GM21381 (cell line): Measurements from ENCODE around the gene JARID2.

Experiments used
- ATAC-seq: cut with Tn5 transposase; IDR thresholded peaks from one replicate; pipeline ENCODE4 v1.9.1; 2021; ENCODE audit warnings: mild to moderate bottlenecking, moderate library complexity; ENCODE audit not compliant: unreplicated experiment

Gene JARID2

GRCh38 chr6:15477746-15478145, 231.9 kb downstream of the JARID2 start:
- ATAC-seq = no peak

GRCh38 chr6:15479761-15480160, 233.9 kb downstream of the JARID2 start:
- no peak for ATAC-seq

- no peak for ATAC-seq
Measured at GRCh38 chr6:15480525-15480924, 234.7 kb downstream of the JARID2 start.

GRCh38 chr6:15481390-15482291, 235.8 kb downstream of the JARID2 start:
- no peak for ATAC-seq

- no peak for ATAC-seq
Measured at GRCh38 chr6:15483060-15483459, 237.2 kb downstream of the JARID2 start.

- ATAC-seq = no peak
Measured at GRCh38 chr6:15484140-15484539, 238.3 kb downstream of the JARID2 start.

GRCh38 chr6:15484821-15485220, 239.0 kb downstream of the JARID2 start:
- no peak for ATAC-seq

- ATAC-seq = no peak
Measured at GRCh38 chr6:15485936-15486335, 240.1 kb downstream of the JARID2 start.

- ATAC-seq = no peak
Measured at GRCh38 chr6:15487262-15487661, 241.4 kb downstream of the JARID2 start.

GRCh38 chr6:15489261-15489962, 243.5 kb downstream of the JARID2 start:
- no peak for ATAC-seq

- no peak for ATAC-seq
Measured at GRCh38 chr6:15490242-15491100, 244.6 kb downstream of the JARID2 start.

- ATAC-seq = no peak
Measured at GRCh38 chr6:15491255-15491985, 245.6 kb downstream of the JARID2 start.

GRCh38 chr6:15491986-15492269, 246.1 kb downstream of the JARID2 start:
- ATAC-seq = no peak

GRCh38 chr6:15493437-15494168, 247.7 kb downstream of the JARID2 start:
- ATAC-seq = no peak

- no peak for ATAC-seq
Measured at GRCh38 chr6:15495375-15495901, 249.6 kb downstream of the JARID2 start.

GRCh38 chr6:15496345-15497131, 250.7 kb downstream of the JARID2 start:
- ATAC-seq = no peak

- no peak for ATAC-seq
Measured at GRCh38 chr6:15498640-15499039, 252.8 kb downstream of the JARID2 start.

GRCh38 chr6:15499125-15499524, 253.3 kb downstream of the JARID2 start:
- ATAC-seq = no peak

- no peak for ATAC-seq
Measured at GRCh38 chr6:15499591-15499990, 253.7 kb downstream of the JARID2 start.
